Measurements from ENCODE around the gene MAP1LC3A. TPM values are rescaled to one million over a fixed set of nuclear protein-coding genes. Genes with fewer than 3 reads are reported as not detected.

The MAP1LC3A gene
- total RNA-seq, 1 donor from 2014 or later: 42.2 TPM

- DNase-seq (ENCODE audit: low spot score in 2 of 2, unreplicated experiment in 2 of 2): no peak
- Mint-ChIP-seq H3K9me3 (no peaks in the 10 kb centered on the region), H3K27me3 (ENCODE audit: low read depth) (no peaks in the 10 kb centered on the region), H3K4me3 (no peak overlapping the region), H3K4me1 (peaks cover 8% of the 10 kb centered on the region), H3K36me3 (peaks cover 19% of the 10 kb centered on the region), H3K27ac (no peak overlapping the region)
- no peak for TF ChIP-seq CTCF (IDR thresholded peaks at IDR 0.05; ENCODE audit: unreplicated experiment)
Observed at GRCh38 chr20:34569598-34569997, 11.1 kb downstream of the MAP1LC3A start.

GRCh38 chr20:34570859-34571306, 12.4 kb downstream of the MAP1LC3A start:
- Mint-ChIP-seq H3K4me3 (no peak overlapping the region), H3K27ac (peak overlapping the region; percentile 76), H3K9me3 (no peaks in the 10 kb centered on the region), H3K27me3 (ENCODE audit: low read depth) (no peaks in the 10 kb centered on the region), H3K36me3 (peaks cover 24% of the 10 kb centered on the region), H3K4me1 (peaks cover 8% of the 10 kb centered on the region)
- DNase-seq (ENCODE audit: low spot score in 2 of 2, unreplicated experiment in 2 of 2): no peak
- TF ChIP-seq CTCF (IDR thresholded peaks at IDR 0.05; ENCODE audit: unreplicated experiment): no peak

- H3K27ac Mint-ChIP-seq: no peak overlapping the region
- no peak overlapping the region for H3K4me3 Mint-ChIP-seq
- H3K27me3 Mint-ChIP-seq (ENCODE audit: low read depth): no peaks in the 10 kb centered on the region
- H3K4me1 Mint-ChIP-seq: peaks cover 8% of the 10 kb centered on the region
- H3K9me3 Mint-ChIP-seq: no peaks in the 10 kb centered on the region
- DNase-seq (ENCODE audit: low spot score in 2 of 2, unreplicated experiment in 2 of 2): no peak
- TF ChIP-seq CTCF (IDR thresholded peaks at IDR 0.05; ENCODE audit: unreplicated experiment): no peak
- H3K36me3 Mint-ChIP-seq: peaks cover 24% of the 10 kb centered on the region
Observed at GRCh38 chr20:34571753-34572152, 13.2 kb downstream of the MAP1LC3A start.

GRCh38 chr20:34573541-34574300, 15.2 kb downstream of the MAP1LC3A start:
- H3K27ac Mint-ChIP-seq: no peak overlapping the region

GRCh38 chr20:34574426-34574825, 15.9 kb downstream of the MAP1LC3A start:
- H3K36me3 Mint-ChIP-seq: peaks cover 20% of the 10 kb centered on the region
- no peaks in the 10 kb centered on the region for H3K27me3 Mint-ChIP-seq (ENCODE audit: low read depth)
- no peak for DNase-seq (ENCODE audit: low spot score in 2 of 2, unreplicated experiment in 2 of 2)
- H3K9me3 Mint-ChIP-seq: no peaks in the 10 kb centered on the region
- no peak for TF ChIP-seq CTCF (IDR thresholded peaks at IDR 0.05; ENCODE audit: unreplicated experiment)
- peaks cover 21% of the 10 kb centered on the region for H3K4me1 Mint-ChIP-seq
- no peak overlapping the region for H3K27ac Mint-ChIP-seq
- H3K4me3 Mint-ChIP-seq: no peak overlapping the region

More at GRCh38 chr20:34573541-34574300, 15.2 kb downstream of the MAP1LC3A start:
- H3K4me1 Mint-ChIP-seq: peaks cover 15% of the 10 kb centered on the region
- no peak for TF ChIP-seq CTCF (IDR thresholded peaks at IDR 0.05; ENCODE audit: unreplicated experiment)
- DNase-seq (ENCODE audit: low spot score in 2 of 2, unreplicated experiment in 2 of 2): no peak
- no peak overlapping the region for H3K4me3 Mint-ChIP-seq
- peaks cover 20% of the 10 kb centered on the region for H3K36me3 Mint-ChIP-seq
- no peaks in the 10 kb centered on the region for H3K27me3 Mint-ChIP-seq (ENCODE audit: low read depth)
- no peaks in the 10 kb centered on the region for H3K9me3 Mint-ChIP-seq
